Psoas muscle (tissue), 8 donors: ENCODE measurements around the gene CHD6. TPM values are rescaled to one million over a fixed set of nuclear protein-coding genes. Genes with fewer than 3 reads are reported as not detected.
"Not testable (repeated sequence)": the region's sequence is repeated elsewhere in the genome, so short reads cannot be mapped to it uniquely, and the experiment has no call there.

Source experiments
- ATAC-seq, 4 donors: fragments of 200-7000 bp; cut with Tn5 transposase; one replicate each; pipeline ENCODE4 v1.9.1; 2020; ENCODE audit warnings: moderate library complexity in 3 of 4, mild to moderate bottlenecking in 2 of 4
- DNase-seq, 2 donors: peaks; one replicate each; pipeline ENCODE4 v3.0.0-alpha.2; 2020
- H3K27ac ChIP-seq: fragments of 200-600 bp; one replicate; pipeline ENCODE4 v1.8.0; 2022
- H3K27me3 ChIP-seq, 3 donors: fragments of 200-600 bp in 1 of 3; one replicate each; pipeline versions ENCODE4 v1.6.1 to v1.8.0; 2013 to 2022; ENCODE audit warnings: low read length in 2 of 3, mild to moderate bottlenecking in 2 of 3, moderate library complexity in 1 of 3; ENCODE audit not compliant: insufficient read depth in 3 of 3
- H3K36me3 ChIP-seq, 2 donors: fragments of 200-600 bp in 1 of 2; one replicate each; pipeline versions ENCODE4 v1.6.1 to v1.8.0; 2013 to 2022; ENCODE audit warnings: low read depth in 1 of 2, mild to moderate bottlenecking in 1 of 2, moderate library complexity in 1 of 2; ENCODE audit not compliant: insufficient read depth in 1 of 2
- H3K4me1 ChIP-seq: fragments of 200-600 bp; one replicate; pipeline ENCODE4 v1.8.0; 2022
- H3K4me3 ChIP-seq: fragments of 200-600 bp; one replicate; pipeline ENCODE4 v1.8.0; 2022; ENCODE audit warnings: mild to moderate bottlenecking
- H3K9me3 ChIP-seq: fragments of 200-600 bp; one replicate; pipeline ENCODE4 v1.8.0; 2022
- CTCF ChIP-seq: fragments of 200-600 bp; IDR thresholded peaks from one replicate; pipeline ENCODE4 v1.8.0; 2022; ENCODE audit warnings: antibody characterized with exemption
- WGBS, 3 donors: extraction: QIAGEN DNeasy Blood & Tissue Kit; methylation state at CpG; one replicate each; pipeline versions ENCODE4 v1.1.6 to v1.1.7; 2013; 5-methylcytosine and 5-hydroxymethylcytosine counted together
- intact Hi-C, 2 donors: fragments of 100-400 bp; cut with DNase I; formaldehyde crosslinking; loops; one replicate each; pipeline versions ENCODE4 v1.11.0 to v1.14.2; 2022
- polyA plus RNA-seq, 3 donors: library from polyadenylated mRNA; stranded (reverse); fragments of 200-250 nt; gene quantifications; one replicate each; pipeline ENCODE4 v1.2.3, GENCODE V29; 2013
- total RNA-seq, 4 donors: library from RNA; stranded (reverse); fragmentation: NEBNext Ultra II Directional in 2 of 4; extraction: Animal tissue kit (Norgen Biotek cat#: 25700) in 2 of 4; gene quantifications; one replicate each; pipeline versions ENCODE4 v1.2.1 to v1.2.4, GENCODE V29; 2021 to 2023
- donor health status: healthy with polysubstance abuse.
- donor health status: DM: no; HTN: no; CAD: no; lungs with moderate emphysema.
- donor health status: Bipolar disorder and iron deficiency.
- donor health status: healthy.
- donor health status: DM: yes; HTN: yes; CAD: no.
- donor health status: DM: no; HTN: no; CAD: no.
- donor health status: DM: no; HTN: no; CAD: no.
- donor health status: DM: yes; HTN: yes; CAD: no.

Gene CHD6
- total and polyA plus RNA-seq, 7 donors = 1.7 to 30.4 (median 17.2) TPM

GRCh38 chr20:41544472-41544871, 73.7 kb downstream of the CHD6 start:
- DNase-seq (no peak), ATAC-seq (no peak)
- no peaks in the 10 kb centered on the region for H3K4me1 ChIP-seq
- 96 to 98% (median 98%) methylated on average over 1 of the region's 1 CpG for WGBS, 3 donors
- H3K27me3 ChIP-seq = no peaks in the 10 kb centered on the region
- no peaks in the 10 kb centered on the region for H3K9me3 ChIP-seq
- no peak overlapping the region for H3K27ac ChIP-seq
- TF ChIP-seq CTCF = no peak
- H3K4me3 ChIP-seq = no peak overlapping the region
- H3K36me3 ChIP-seq = no peaks in the 10 kb centered on the region
- intact Hi-C loops = no loop called here

GRCh38 chr20:41540918-41541317, 77.3 kb downstream of the CHD6 start:
- TF ChIP-seq CTCF = no peak
- no peaks in the 10 kb centered on the region for H3K4me1 ChIP-seq
- no peaks in the 10 kb centered on the region for H3K27me3 ChIP-seq
- ATAC-seq (no peak), DNase-seq (no peak)
- no peaks in the 10 kb centered on the region for H3K36me3 ChIP-seq
- no peak overlapping the region for H3K4me3 ChIP-seq
- H3K9me3 ChIP-seq = no peaks in the 10 kb centered on the region
- H3K27ac ChIP-seq = no peak overlapping the region
- 35 to 50% (median 43%) methylated on average over 4 of the region's 4 CpGs for WGBS, 3 donors
- intact Hi-C loops = no loop called here

GRCh38 chr20:41540459-41540858, 77.7 kb downstream of the CHD6 start:
- Histone ChIP-seq H3K4me3 (no peak overlapping the region), H3K27me3 (no peaks in the 10 kb centered on the region), H3K9me3 (no peaks in the 10 kb centered on the region), H3K36me3 (no peaks in the 10 kb centered on the region), H3K4me1 (no peaks in the 10 kb centered on the region), H3K27ac (no peak overlapping the region)
- intact Hi-C loops = no loop called here
- no peak for TF ChIP-seq CTCF
- DNase-seq (no peak), ATAC-seq (no peak)
- WGBS, 3 donors = 66 to 71% (median 68%) methylated on average over 3 of the region's 3 CpGs

GRCh38 chr20:41538810-41539596, 79.2 kb downstream of the CHD6 start:
- no peaks in the 10 kb centered on the region for H3K4me1 ChIP-seq
- no peaks in the 10 kb centered on the region for H3K36me3 ChIP-seq
- no peak overlapping the region for H3K27ac ChIP-seq
- DNase-seq (no peak), ATAC-seq (no peak)
- WGBS, 3 donors = 90 to 95% (median 92%) methylated on average over 8 of the region's 8 CpGs
- no peaks in the 10 kb centered on the region for H3K27me3 ChIP-seq
- intact Hi-C loops = no loop called here
- no peaks in the 10 kb centered on the region for H3K9me3 ChIP-seq
- no peak for TF ChIP-seq CTCF
- H3K4me3 ChIP-seq = no peak overlapping the region

- H3K9me3 ChIP-seq = no peaks in the 10 kb centered on the region
- no peak overlapping the region for H3K4me3 ChIP-seq
- no peak for DNase-seq
- no peaks in the 10 kb centered on the region for H3K27me3 ChIP-seq
- intact Hi-C loops = no loop called here
- TF ChIP-seq CTCF = no peak
- ATAC-seq = no peak
- peaks cover 0 to 6% of the 10 kb centered on the region in 2 donors for H3K36me3 ChIP-seq
- H3K27ac ChIP-seq = no peak overlapping the region
- no peaks in the 10 kb centered on the region for H3K4me1 ChIP-seq
- WGBS, 3 donors = 99% methylated on average over 4 of the region's 4 CpGs
These were observed 80.3 kb downstream of the CHD6 start for GRCh38 chr20:41537865-41538264.

- WGBS, 3 donors = 96 to 100% (median 100%) methylated on average over 1 of the region's 1 CpG
- H3K4me3 ChIP-seq, H3K27ac ChIP-seq, intact Hi-C loops, H3K9me3 ChIP-seq, ATAC-seq, H3K27me3 ChIP-seq, H3K4me1 ChIP-seq, DNase-seq: not testable (repeated sequence)
- peaks cover 2 to 21% of the 10 kb centered on the region in 2 donors for H3K36me3 ChIP-seq
These were observed 82.6 kb downstream of the CHD6 start for GRCh38 chr20:41535551-41535950.
